GM18505 (cell line): Measurements from ENCODE around the gene MYOZ3.

Experiments
- ATAC-seq: cut with Tn5 transposase; IDR thresholded peaks from one replicate; pipeline ENCODE4 v1.9.1; 2021; ENCODE audit not compliant: unreplicated experiment
- POLR2A ChIP-seq: IDR thresholded peaks from 4 replicates; pipeline ENCODE4 v1.6.1; 2011; ENCODE audit warnings: borderline replicate concordance; ENCODE audit not compliant: insufficient read depth, insufficient read length; ENCODE audit errors: extremely low read depth

The MYOZ3 gene, protein sequence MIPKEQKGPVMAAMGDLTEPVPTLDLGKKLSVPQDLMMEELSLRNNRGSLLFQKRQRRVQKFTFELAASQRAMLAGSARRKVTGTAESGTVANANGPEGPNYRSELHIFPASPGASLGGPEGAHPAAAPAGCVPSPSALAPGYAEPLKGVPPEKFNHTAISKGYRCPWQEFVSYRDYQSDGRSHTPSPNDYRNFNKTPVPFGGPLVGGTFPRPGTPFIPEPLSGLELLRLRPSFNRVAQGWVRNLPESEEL

DNA sequence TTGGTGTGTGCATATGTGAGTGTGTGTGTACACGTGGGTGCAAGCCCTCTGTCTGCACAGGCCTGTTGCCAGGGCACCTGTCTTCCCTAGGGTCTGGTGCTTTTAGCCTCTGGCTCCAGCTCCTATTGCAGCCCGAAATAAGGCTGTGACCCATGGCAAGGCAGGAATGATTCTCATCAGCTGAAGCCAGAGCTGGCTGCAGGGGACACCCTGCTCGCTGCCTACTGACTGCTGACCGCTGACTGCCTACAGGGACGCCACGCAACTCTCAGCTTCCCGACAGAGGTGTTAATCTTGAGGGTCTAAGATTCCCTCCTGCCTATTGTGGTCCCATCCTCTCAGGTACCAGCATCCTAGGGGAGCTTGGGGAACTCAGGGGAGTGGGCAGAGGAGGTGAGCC lies at the start of gene MYOZ3:
TSS of gene MYOZ3 (plus strand) at position 166 of the 400 bp plus-strand sequence. CDS start 1,691 bp downstream, outside the sequence.
- no peak for ATAC-seq
- no peak for TF ChIP-seq POLR2A

DNA sequence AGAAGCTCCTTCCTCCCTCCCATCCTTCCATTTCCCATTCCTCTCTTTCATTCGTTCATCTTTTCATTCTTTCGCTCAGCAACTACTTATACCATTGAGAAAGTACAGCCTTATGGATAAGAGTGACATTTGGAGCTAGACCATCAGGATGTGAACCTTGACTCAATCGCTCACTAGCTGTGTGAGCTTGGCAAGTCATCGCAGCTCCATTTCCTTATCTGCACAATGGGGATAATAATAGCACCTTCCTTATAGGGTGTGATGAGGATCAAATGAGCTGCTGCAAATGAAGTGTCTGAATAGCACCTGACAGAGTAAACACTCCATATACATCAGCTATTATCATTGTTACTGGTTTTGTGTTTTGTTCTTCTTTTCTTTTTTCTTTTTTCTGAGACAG lies 48.6 kb upstream of the MYOZ3 start:
- ATAC-seq, result no peak
- TF ChIP-seq POLR2A, result no peak

- no peak for TF ChIP-seq POLR2A
These were observed 48.0 kb upstream of the MYOZ3 start for GRCh38 chr5:150612905-150613670.

GRCh38 chr5:150613991-150614660 lies 46.9 kb upstream of the MYOZ3 start:
- no peak for ATAC-seq
- TF ChIP-seq POLR2A, result no peak

More at GRCh38 chr5:150612905-150613670, 48.0 kb upstream of the MYOZ3 start:
- no peak for ATAC-seq

DNA sequence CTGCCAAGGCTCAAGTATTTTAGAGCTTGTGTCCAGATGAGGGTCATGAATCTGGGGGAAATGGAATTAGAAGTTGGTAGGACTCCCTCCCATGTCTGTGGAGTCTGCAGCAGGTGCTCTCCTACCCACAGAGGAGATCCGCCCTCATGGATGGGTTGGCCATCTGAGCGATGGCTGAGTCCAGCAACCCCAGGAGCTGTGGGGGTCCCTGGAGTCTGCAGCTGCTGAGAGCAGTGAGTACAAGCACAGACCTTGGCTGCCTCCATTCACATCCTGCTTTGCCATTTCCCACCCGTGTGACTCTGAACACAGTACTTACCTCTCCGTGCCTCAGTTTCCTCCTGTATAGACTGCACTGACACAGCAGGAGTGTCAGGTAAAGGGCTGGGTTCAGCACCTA lies 46.4 kb upstream of the MYOZ3 start:
- no peak for ATAC-seq
- TF ChIP-seq POLR2A, result no peak

GRCh38 chr5:150615141-150615699 lies 45.8 kb upstream of the MYOZ3 start:
- TF ChIP-seq POLR2A, result no peak
- no peak for ATAC-seq

DNA sequence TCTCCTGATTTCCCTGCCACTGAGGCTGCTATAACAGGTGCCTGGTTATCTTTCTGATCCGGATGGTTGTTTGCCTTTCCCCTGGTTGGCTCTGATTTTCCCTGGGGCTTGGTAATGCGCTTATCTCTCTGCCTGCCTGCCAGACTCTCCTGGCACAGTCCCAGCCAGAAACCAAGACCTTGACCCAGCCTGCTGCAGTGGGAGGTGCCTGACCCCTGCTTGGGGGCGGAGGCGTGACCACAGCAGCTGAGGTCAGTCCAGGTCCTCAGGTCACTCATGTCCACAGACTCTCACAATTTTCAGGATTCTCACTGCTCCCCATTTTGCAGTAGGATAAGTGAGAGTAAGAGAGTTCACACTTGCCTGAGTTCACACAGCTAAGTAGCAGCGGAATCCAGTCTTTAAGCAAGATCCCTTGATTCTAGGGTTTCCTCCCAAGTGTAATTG lies 45.0 kb upstream of the MYOZ3 start:
- no peak for ATAC-seq
- TF ChIP-seq POLR2A, result no peak

GRCh38 chr5:150616506-150616905 lies 44.5 kb upstream of the MYOZ3 start:
- ATAC-seq, result no peak

DNA sequence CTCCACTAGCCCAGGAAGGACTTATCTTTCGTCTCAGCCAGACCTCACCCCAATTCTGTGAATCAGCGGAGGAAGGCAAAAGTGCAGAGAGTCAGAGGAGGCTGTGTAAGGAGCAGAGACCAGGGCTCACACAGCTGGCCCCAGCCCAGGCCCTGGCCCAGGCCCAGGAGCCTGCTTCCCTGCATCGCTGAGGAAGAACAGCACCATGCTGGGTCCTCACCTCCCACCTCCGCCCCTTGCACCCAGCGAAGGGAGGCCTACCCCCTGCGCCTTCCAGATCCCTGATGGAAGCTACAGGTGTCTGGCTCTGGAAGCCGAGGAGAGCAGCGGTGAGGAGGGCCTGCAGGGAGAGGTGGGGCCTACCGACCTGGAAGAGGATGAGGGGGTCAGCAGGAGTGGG lies 42.9 kb upstream of the MYOZ3 start:
- TF ChIP-seq POLR2A, result no peak
- no peak for ATAC-seq

More at GRCh38 chr5:150616506-150616905, 44.5 kb upstream of the MYOZ3 start:
- TF ChIP-seq POLR2A, result no peak

GRCh38 chr5:150618588-150619281 lies 42.3 kb upstream of the MYOZ3 start:
- TF ChIP-seq POLR2A, result no peak
- ATAC-seq, result no peak

DNA sequence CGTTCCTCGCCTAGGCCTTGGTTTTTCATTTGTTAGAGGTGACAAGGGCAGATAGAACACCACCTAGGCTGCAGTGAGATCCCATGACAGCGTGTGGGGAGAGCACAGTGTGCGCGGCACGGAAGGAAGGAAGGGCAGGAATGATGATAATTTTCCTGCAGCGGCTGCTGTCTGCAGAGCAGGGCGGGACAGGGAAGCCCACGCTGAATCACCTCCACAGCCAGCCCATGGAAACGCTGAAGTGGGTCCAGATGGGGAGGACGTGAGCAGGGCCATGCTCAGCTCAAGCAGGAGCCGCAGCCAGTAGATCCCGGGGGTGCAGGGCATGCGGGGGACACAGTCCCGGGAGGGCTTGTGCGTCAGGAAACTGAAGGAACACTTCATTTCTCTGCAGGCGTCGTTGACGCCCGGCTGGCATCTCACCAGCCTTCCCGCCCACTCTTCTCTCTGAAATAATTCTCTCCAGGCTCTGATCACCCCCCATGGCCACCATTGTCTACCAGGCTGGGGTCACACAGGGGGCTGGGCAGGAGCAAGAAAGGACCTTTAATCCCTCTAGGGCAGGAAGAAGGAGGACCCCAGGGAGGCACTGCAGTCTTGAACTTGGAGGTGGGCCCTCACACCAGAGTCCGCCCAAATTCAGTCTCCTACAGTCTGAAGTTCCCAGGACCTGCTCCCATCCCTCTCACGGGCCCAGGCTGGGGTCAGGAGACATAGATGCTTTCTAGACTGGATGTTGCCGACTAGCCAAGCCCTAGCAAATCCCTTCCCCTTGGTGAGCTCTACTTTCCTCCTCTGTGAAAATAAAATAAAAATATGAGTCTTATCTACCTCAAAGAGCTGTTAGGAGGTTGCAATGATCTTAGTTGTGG lies 41.5 kb upstream of the MYOZ3 start:
- ATAC-seq, result no peak
- TF ChIP-seq POLR2A, result no peak

DNA sequence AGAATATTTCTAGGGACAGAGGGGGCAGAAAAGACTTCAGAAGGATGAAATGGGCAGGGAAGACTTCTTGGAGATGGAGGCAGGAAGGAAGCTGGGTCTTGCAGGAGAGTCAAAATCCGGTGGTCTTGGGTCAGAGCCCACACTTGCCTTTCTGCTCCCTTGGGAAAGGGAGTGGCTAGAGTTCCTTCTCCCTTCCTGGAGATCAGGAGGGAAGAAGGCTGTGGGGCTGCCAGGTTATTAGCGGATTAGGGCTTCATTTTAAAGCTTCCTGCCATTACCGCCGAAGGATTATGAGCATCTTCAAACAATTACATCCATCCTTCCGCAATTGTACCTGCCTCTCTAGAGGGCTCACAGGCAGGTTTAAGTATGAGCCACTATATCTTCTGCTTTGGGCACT lies 39.8 kb upstream of the MYOZ3 start:
- TF ChIP-seq POLR2A, result no peak
- ATAC-seq, result no peak
